Hippocampal formation (tissue), 2 donors: ENCODE results near the gene PXYLP1.

Experiments
- DNase-seq, 2 donors: peaks; one replicate each; lab custom pipeline; 2025; lab: John Stamatoyannopoulos, UW

Gene PXYLP1

DNA sequence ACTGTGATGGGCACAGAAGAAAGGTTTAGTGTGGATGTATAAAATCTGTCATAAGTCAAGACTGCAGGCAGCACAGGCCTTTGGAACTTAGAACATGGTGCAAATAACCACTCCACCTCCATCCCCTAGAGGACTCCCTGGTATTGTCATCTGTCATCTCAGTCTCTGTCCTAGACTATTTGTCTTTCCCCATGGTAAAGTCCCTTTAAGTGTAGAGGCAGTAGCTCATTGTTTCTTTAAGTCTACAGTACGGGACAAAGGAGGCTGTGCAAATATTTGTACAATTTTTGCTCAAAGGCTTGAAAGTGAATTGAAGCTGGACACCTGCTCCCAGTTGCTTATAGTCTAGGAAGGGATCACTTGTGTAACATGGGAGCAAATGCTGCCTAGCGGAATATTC lies 3.2 kb upstream of the PXYLP1 start:
- no peak for DNase-seq

DNA sequence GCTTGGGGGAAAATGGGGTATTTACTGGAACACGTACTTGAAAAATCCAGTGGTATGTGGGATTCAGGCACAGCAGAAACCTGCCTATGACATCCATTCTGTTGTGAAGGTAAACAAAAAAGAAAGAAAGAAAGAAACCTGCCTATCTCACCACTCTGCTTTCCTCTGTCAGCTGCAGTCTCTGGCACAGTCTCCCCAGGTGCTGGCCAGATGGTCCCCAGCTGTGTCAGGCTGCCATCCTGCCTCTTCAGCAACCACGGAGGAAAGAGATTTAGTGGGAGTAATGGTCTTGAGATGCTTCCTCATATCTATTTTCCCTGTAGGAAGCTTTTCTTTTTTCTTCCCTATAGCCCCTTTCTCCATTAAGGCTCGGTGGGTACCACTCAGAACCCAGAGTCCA lies 2.5 kb upstream of the PXYLP1 start:
- no peak for DNase-seq

DNA sequence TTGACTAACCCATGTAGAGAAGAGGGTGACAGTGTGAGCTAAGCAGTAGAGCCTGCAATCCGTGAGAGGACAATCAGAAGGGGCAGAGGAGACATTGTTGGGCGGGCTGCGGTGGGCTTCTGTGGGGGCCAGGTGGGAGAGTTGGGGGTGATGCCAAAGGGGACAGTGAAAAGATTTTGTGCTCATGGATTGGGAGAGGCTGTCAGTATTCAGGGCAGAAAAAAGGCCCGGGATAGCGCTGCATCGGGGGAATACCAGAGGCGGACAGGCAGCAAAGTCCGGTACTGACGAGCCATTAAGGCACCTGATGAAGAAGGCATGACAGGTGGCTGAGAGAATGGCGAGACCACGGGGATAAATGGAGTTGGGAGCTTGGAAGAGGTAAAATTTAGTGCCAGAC lies 1.3 kb upstream of the PXYLP1 start:
- no peak for DNase-seq

DNA sequence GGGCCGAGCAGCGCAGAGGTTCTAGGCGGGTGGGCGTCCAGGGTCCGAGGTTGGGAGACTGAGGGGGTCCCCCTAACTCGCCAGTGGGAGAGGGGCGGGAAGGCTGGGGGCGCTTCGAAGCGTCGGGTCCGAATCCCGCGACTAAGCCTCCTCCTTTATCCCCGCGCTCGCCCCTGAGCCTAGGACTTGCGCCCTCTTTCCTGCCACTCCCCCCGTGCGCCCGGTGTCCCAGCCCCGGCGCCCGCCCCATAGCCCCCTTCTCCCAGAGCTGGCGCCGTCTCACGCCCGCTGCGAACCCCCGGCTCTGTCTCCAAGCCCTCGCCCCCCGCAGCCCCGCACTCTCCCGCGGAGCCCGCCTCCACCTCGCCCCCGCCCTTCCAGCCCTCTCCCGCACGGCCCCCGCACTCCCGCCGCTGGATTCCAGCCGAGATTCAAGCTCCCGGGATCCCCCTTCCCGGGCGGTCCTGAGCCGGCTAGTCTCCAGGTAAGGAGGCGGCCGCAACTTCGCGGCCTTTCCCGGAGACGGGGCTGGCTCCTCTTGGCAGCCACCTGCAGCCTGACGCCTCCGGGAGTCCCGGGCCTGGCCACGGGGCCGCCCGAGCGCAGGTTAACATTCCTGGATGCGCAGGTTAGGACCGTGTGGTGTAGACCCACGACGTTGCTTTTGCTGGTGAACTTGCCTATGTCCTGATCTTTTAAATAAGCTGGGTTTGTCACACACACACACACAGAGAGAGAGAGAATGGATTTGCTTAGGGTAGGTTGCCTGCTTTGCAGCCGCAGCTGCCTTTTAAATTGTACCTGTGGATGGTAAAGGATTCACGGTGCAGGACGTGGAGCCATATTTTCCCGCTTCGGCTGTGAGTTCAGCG lies 563 bp downstream of the PXYLP1 start:
- DNase-seq = no peak

DNA sequence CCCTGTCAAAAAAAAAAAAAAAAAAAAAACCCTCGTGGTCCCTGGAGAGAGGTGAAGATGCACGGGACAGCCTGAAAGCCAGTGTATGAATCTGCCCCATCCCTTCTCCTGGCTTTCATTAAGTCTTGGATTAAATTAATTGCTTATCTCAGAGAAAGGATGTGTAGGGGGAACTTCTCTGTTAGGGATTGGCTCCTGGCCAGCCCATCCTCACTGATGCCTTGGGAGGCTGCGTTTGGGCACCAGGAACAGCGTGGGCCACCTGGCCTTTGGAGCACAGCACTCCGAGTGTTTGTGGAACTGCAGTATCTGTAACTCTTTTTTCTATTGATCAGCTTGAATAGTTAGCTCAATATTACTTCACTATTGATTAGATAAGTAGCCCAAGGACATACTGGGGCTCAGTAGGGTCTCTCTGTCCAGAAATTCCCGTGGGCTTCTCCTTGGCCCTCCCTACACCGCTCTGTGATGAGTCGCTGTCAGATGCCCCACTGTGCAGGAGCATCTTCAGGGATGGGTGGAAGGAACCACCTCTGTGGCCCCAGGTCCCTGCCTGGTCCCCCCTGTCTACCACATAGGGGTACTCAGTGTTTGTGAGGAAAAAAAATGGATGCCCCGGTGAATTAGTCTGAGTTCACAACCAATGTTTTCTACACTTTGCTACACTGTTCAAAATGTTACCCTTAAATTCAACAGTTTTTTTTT lies 2.0 kb downstream of the PXYLP1 start:
- no peak for DNase-seq

DNA sequence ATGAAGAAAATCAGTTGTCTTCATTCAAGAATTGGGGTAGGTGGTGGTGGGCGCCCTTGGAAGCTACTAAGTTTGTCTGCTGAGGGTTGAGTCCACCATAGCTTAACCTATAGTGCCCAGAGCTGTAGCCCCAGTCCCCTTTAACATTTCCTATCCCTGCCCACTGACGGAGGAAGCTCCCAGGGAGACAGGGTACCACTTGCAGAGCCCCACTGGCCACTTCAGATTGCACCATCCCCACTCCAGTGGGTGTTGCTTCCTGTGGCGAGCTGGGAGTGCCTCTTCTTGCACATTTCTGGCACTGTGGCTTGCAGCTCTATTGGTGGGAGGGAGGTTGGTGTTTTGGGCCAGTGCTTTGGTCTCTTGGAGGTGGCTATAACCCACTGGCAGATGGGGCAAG lies 2.7 kb downstream of the PXYLP1 start:
- DNase-seq = no peak

DNA sequence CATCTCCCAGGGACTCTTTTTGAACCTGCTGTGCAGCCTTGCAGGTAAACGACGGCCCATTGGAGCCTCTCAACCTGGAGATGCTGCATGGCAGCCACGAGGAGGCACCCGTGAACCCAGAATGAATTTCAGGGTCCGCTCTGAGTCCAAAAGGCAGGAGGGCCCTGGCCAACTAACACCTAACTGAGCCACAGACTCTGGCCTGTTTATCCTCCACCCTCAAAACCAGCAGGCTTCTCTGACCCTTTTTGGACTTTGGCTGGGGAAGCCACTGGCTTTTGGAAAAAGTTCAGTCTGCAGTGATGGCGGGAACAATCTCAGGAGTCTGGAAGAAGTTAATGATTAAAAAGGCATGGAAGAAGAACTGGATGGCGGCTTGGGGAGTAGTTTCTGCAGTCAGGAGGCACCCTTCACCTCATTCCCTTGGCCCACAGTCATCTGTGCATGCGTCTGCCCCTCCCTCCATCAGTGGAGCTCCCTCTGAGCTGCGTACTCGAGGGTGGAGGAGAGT lies 4.1 kb downstream of the PXYLP1 start:
- DNase-seq = no peak

DNA sequence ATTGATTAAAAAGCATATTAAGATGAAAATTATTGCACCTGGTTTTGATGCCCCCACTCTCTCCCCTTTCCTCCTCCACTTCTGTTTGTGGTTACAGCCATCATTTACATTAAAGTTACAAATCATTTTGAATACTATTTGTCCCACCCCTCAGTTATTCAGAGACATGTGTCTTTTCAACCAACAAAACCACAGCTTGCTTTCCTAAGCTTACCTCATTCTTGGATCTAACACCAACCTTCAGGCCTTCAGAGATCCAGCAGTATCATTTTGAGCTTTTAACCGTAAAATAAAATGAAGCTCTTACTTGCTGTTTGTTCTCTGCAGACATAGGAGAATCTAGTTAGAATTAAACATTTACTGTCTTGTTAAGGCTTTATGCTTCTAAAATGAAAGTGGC lies 4.7 kb downstream of the PXYLP1 start:
- no peak for DNase-seq

DNA sequence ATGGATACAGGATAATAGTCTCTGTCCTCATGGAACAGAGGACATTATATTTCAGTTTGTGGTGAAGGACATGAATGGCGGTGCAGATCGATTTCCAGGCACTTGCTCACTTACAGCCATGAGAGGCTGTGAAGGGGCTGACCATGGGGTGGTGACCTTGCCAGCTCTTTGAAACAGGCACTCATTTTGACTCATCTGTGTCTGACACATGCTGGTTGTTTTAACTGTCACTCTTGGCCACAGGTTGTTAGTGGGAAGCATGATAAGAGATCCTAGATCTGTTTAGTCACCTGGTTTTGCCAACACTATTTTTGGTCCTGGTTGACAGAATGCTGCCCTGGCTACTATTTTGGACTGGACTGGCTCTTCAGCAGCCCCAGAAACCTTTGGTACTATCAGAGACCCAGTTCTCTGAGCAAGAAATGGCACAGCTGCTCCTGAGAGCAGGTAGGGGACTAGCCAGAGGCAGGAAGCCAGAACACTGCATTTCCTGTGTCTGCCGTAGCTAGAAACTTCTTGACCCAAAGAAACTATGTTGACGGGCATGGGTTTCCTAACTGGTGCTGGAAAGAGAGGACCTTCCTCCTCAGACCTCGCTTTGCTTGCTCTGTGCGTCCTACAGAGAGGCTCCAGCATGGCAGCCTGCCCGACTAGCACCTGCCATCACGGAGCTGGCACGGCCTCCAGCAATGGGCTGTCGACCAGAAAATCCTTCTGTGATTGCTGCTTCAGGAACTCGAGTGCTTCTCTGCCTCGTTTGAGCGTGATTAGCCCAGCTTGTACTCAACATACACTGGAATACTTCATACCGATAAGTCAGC lies 6.3 kb downstream of the PXYLP1 start:
- peak in 1 of 2 donors; percentile 19 for DNase-seq

DNA sequence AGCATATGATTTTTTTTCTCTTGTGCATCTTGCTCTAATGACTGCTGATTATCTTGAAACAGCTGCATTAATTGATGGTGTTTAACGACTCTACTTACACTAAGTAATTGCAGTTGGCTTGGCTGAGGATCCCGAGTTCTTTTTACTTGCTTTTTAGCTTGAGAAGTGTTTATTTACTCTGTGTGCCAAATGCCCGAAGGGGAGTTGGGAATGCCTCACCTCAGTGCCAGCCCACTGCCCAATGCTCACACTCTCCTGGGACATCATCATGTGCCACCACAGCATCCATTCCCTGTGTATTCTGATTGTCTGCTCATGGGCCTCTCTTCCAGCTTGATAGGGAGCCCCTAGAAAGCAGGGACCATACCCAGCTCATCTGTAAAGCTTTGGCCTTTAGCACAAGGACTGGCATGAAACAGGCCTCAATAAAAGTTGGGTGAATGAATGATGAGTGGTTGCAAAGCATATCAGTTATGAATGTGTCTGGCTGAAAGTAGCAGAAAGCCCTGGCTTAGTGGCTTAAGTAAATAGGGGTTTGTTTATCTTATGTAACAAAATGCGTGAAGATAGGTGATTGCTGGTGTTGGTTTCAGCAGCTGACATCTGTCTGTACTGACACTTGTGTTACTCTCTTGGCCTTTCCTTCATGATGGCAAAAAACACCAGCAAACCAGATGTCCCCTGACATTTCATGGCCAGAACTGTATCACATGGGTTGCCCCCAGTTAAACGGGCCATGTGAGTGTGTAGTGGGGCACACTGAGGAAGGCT lies 8.1 kb downstream of the PXYLP1 start:
- DNase-seq = no peak

DNA sequence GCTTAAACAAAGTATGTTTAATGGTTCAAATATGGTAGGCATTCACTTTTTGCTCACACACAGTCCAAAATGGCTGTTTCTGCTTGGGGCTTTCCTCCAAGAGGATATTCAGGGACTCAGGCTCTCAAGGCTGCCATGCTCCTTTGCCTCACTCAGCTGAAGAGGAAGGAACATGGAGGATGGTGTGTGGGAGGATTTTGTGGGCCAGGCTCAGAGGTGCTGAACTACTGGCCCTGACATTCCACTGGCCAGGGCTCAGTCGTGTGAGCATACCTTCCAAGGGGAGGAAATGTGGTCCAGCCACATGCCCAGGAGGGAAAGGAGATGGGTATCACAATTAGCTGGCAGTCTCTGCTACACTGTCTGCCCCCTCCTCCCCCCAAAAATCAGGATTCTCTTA lies 8.7 kb downstream of the PXYLP1 start:
- DNase-seq = no peak

DNA sequence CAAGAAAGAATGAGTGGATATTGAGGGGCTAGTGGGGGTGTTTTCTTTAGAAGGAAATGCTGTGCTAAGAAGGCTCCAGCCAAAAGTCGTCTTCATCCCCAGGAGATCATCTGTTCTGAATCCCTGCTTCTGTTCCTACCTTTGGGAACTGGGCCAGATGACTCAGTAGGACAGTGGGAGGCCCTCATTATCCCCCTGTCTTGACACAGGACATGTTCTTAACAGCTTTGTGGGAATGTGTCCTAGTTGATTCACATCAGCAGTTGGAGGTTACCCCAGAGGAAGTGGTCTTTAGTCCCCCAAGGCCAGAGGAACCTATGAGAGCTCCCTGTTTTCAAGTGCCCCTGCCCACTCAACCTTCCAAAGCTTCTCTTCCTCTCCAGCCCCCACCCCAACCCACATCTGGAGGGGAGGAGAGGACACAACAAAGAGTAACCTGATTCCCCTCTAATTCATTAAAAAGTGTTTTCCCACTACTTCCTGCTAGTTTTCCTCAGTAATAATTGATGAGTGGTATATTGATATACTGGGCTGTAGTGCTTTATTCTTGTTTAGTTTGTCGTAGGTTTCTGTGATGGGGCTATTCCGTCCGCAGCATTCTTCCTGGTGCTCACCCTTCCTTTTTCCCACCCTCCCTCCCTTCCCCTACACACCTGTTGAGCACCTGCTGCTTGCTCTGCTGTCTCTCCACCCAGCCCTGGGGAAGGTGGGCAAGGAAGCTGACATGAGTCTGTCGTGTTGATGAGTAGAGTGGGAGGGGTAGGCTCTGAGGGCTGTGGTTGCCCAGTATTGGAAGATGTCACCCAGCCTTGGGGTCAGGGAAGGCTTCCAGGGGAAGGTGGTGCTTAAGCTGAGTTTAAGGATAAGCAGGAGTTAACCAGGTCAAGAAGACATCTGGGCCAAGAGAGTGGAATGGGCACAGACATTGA lies 9.3 kb downstream of the PXYLP1 start:
- no peak for DNase-seq

DNA sequence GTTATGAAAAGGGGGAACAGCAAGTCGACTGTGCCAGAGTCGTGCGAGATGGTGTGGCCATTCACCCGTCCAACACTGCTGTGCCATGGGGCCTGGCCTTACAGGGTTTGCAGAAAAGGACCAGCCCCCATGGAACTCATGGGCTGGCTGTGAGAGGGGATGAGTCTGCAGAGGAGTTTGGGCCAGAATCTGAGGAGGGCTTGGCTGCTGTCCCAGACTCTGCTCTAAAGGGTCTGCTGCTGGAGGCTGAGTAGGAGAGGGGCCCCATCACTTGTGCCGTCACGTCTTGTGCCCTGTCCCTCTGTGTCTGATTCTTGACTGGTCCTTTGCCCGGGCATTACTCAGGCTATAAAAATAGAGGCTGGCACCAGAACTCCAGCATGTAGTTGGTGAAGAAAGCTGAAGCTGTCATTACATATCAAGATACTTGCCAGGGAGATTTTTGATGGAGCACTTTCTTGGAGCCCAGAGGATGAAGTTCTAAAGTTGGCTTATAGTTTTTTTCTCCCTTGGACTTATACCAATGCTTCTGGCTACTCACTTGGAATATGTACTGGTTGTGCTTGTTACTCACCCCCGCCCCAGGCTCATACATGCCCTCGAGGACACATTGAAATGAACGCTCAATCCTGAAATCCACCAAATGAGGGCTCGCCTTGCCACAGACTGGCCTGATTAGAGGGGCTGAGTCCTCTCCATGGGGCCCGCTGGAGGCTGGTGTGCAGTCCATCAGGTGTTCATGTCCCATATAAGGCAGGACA lies 10.2 kb downstream of the PXYLP1 start:
- DNase-seq = no peak

DNA sequence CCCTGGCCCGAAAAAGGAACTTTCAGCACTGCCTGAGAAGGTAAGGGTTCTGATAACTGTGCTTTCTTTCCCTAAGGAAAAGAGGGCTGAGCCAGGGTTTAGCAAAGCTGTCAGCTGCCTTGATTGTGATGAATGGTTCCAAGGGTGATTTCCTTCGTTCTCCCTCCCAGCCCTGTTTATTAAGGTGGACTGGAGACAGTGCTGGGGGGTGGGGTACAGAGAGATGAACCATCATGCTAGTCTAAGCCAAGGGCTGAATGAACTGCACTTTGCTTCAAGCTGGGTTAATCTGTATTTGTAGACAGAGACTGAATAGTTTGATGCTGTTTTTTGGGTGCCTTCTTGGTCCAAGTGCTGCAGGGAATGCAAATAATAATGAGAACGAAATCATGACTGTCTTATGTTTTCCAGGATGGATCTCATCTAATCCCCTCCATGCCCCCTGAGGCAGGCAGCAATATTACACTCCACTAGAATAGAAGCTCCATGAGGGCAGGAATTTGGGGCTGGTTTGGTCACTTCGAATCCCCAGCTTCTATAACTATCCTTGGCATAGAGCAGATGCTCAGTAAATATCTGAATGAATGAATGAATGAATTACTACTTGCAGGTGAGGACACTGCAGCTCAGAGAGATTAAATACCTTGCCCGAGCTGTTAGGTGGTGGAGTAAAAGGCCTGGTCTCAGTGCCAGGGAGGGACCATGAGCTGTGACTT lies 10.9 kb downstream of the PXYLP1 start:
- DNase-seq = no peak

DNA sequence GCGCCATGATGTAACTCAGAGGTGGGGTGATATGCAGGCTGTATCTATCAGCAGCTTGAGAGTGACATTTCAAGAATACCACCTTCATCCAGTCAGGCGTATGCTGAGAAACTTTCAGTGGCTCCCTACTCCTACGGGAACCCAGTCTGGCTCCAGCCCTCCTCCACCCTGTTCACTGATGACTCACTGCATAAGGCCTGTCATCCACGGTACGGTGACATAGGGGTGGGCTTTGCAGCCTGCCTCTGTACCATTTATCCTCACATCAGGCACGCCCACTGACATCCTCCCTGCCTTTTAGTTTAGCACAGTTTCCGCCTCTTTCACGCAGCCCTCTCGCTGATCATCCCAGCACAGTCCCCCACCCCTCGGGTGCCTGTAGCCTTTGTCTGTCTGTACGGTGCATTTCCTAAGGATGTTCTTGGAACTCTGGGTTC lies 11.7 kb downstream of the PXYLP1 start:
- no peak for DNase-seq

DNA sequence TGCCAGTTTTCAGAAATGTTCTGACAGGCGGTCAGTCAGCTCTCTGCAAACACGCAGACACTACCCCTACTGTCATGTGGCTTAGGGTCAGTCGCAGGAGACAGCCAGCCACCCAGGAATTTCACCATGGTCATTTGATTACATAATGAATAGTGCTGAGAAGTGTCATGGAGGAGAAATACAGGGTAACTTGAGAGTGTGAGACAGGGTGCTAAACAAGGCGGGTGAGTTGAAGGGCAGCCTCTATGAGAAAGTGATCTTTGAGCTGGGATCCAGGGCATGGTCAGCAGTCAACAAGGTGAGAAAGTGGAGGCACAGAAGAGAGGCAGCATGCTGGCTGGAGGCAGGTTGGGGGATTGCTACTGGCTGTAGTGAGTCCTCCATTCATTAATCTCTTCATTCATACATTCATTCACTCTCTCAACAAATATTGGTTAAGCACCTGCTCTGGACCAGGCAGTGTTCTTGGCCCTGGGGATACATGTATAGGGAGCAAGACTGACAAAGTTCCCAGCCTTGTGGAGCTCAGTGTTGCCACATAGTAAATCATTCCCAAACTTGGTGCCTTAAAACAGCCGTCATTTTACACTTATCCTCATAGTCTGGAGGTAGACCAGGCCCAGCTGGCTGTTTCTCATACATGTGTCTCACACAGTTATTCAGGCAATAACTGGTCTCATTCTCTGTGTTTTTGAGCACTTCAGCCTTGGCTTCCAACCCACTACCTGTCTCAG lies 14.8 kb downstream of the PXYLP1 start:
- no peak for DNase-seq

DNA sequence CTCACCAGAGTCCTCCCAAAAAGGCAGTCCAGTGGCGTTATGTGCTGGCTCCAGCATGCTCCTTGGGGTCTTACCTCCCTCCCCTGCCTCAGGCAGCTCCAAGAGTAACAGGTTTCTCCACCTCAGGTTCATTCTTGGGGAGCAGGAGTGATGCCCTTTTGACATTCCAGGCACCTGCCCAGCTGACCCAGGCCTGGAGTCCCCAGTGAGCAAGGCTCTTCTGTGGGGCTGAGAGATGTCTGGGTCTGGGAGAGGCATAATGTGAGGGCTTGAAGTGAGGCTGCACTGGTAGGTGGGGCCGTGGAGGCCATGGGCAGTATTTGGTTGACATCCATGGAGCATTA lies 15.3 kb downstream of the PXYLP1 start:
- no peak for DNase-seq

DNA sequence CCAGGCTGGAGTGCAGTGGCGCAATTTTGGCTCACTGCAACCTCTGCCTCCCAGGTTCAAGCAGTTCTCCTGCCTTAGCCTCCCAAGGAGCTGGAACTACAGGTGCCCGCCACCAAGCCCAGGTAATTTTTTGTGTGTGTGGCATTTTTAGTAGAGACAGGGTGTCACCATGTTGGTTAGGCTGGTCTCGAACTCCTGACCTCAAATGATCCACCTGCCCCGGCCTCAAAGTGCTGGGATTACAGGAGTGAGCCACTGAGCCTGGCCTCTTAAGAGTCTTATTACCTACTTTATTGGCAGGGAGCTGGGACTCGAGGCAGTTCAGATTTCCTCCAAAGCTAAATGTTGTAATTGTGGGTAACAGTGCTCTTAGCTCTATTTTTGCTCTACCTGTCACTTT lies 16.4 kb downstream of the PXYLP1 start:
- no peak for DNase-seq
